GM20000 (cell line): ENCODE measurements around the gene TRIP13.

Experiments
- DNase-seq: peaks from one replicate; pipeline ENCODE4 v3.0.0; 2012; ENCODE audit warnings: low spot score
- CTCF ChIP-seq: IDR thresholded peaks from 2 replicates; pipeline ENCODE4 v1.5.1; 2012; ENCODE audit warnings: mild to moderate bottlenecking, control low read depth; ENCODE audit errors: extremely low read depth, missing control alignments

Gene TRIP13

GRCh38 chr5:854966-855743 is 37.5 kb upstream of the TRIP13 start:
- no peak for DNase-seq
- no peak for TF ChIP-seq CTCF

GRCh38 chr5:855771-856530 is 36.7 kb upstream of the TRIP13 start:
- TF ChIP-seq CTCF = no peak
- no peak for DNase-seq

- no peak for TF ChIP-seq CTCF
- DNase-seq = no peak
These were observed 35.9 kb upstream of the TRIP13 start for GRCh38 chr5:856531-857425.

- no peak for TF ChIP-seq CTCF
- no peak for DNase-seq
These were observed 34.0 kb upstream of the TRIP13 start for GRCh38 chr5:858726-859125.

- no peak for TF ChIP-seq CTCF
- DNase-seq = no peak
These were observed 33.3 kb upstream of the TRIP13 start for GRCh38 chr5:859391-859790.

GRCh38 chr5:859798-860296 is 32.8 kb upstream of the TRIP13 start:
- no peak for TF ChIP-seq CTCF
- DNase-seq = no peak
